ENCODE results near the gene RBMS3.

The RBMS3 gene

DNA sequence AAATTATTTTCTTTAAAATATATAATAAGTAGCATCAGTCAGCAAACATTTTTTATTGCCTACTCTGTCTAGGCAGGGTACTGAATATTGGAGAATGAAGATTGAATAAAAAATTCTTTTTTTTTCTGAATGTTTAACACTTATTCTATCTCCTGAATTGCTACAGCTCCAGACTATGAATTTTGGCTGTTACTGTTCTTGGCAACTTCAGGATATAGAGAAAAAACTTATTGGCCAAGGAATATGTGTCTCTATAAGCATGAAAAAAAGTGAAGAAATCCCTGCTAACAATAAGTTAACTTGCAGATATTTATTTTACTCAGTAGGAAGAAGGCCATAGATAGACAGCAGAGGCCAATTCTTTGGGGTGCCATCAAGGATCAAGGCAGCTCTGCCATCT is 309.6 kb downstream of the RBMS3 start:
- no peak for DNase-seq

DNA sequence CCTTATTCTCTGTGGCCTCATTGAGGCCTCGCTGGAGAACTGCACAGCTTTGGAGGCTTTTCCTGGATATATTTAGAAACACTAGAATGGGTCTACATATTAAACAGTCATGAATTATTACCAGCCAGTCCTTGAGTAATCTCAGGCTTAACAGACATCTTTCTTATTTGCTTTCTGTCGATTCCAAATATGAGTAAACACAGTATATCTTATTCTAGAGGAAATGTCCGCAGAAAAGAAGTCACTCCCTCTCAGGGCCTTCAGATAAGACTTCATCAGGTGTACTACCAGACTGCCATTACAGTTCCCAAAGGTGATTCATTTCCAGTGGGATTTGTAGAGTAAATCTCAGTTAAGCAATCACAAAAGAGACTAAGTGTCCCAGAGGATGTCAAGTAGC is 310.7 kb downstream of the RBMS3 start:
- DNase-seq: no peak

DNA sequence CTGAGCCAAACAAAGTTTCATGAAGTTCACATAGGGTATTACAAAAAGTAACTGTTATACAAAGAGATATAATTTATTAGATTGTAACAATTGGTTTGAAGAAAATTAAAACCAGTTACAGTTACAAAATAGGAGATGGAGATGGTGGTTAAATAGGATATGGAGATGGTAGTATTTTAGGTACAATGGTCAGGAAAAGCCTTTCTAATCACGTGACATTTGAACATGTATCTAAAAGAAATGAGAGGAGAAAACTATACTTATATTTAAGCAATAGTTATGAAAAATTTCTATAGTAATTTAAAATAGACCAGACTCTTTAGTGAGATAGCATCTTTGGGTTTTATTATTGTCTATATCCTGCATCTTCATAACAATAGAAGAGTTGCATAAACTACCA is 312.9 kb downstream of the RBMS3 start:
- no peak for DNase-seq

DNA sequence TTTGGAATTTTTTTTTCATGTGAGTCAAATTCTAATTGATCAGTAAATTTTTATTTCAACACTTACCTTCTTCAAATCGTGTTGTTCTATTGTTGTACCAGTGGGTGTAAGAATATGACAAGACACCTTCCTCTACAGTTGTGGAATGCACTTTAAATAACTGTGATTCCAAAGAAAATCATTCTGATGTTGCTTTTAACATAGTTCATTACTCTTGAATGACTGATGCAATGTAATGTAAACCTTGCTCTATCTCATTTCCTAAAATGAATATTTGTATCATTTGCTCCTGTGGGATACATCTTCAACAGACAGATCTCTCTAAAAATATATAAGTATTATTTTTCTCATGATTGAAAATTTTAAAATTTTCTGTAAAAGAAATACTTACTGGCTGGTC is 313.4 kb downstream of the RBMS3 start:
- no peak for DNase-seq

DNA sequence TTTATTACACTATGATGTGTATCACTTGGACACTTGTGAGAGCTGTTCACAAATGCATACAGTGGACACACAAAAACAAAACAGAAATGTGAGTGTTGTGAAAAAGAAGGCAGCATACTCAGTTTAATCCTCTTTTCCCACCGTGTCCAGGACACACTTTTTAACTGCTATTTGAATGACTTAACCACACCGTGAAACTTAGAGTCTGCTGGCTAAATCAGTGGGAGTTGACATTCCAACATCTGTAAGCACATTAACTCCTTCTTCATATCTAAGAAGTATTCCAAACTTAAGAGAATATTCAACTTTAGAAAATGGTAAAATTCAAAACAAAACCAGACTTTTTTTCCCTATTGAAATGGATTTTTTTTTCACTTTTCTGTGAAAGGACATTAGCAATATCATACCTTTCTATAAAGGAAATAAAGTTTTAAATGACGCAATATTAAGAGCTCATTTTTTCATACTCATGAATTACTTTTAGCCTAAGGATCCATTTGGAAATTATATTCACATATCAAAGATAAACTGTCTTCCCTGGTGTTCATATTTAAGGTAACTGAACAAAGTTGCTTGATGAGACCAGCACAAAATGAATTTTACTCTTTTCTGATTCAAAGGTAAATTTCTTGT is 316.6 kb downstream of the RBMS3 start:
- no peak for DNase-seq

DNA sequence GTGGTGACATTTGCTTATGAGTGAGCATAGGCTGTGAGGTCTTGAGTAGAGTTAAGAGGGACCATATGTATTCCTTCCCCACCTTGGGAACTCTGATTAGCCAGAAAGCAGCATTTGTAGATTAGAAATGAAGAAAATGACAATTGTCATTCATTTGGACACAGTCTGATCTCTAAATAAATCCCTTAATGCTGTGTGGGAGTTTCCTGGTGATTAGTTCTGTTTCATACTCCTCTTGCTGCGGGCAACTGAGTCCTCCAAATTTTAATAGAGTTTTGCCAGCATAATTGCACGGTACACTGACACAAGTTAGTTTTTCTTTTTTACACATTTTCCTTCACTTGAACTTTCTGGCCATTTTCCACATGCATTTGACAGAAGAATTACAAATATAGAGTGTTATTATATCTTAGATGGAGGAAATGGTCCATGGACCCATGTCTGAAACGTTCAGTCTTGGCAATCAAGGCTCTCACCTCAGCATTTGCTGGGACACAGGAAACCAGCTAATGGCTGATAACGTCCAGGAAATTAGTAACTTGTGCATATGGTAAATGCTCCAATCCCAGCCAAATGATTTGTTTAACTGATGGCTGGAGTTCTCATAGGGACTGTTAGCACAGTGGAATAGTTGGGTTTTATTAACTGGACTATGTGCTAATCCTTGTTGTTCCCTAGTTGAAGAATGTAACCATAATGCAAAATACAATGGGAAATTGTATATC is 321.2 kb downstream of the RBMS3 start:
- no peak for DNase-seq

DNA sequence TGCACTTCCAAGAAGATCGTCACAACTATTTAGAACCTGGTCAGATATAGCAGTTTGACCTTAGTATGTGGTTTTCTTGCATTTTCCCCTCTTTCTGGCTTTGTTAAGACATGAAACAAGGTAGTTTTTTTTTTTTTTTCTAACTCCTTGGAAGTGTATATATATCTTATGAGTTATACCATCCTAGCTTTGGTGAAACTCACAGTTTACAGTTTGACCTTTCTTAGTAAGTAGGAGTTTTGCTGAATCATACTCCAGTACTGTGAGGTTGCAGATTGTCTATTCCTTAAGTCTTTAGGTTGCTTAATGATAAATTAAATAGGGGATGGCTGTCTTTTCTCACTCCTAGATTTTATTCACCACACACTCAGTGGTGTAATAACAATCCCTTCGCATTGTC is 325.0 kb downstream of the RBMS3 start:
- no peak for DNase-seq

DNA sequence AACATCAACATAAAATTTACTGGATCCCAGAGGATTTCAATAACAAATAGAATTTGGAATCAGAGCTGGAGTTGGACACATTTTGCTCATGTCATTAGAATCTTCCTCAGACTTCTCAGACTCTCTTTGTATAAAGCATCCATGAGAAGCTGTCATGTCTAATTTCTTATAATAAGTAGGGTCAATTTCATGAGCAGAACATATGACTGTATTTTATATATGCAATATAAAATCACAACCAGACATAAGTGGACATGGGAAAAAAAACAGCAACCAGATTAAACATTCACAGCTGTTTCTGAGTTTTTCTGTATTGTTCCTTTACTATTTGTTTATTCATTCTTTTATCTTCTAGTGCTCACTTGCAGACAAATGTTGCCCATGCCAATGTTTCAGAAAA is 325.5 kb downstream of the RBMS3 start:
- no peak for DNase-seq

DNA sequence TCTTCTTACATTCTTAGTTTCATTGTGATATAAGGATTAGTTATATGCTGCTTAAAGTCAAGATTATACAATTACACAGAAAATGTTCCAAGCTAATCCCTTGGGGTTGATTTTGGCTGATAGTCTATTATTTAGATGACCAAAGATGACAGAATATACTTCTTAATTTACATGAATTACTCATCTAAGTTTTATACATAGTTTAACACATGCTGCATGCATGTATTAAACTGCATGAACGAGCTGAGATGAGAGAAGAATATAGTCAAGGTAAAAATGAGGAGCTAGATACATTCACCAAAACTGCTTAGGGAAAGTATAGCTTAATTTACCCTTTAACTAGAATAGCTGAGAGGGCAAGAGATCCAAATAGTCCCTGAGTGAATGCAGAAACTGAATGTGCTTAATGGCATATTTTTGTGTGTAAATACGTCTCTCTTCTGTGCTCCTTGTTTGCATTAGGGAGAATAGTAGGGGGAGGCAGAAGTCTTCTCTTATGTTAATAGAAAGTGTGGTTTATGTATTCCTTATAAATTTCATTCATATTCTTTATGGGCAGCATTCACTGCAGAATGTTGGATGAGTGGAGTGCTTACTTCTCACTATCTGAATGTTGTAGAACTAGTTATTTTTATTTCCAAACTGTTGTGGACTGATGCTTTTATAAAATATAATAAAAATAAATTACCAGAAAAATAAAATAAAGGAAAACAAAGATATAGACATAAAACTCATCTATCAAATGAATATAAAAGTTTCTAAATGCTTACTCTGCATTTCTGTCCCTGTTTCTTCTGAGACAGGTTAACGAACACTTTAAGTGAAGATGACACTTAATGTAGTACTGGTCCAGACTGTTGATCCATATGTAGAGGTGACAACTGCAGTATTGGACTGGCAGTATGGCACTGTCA is 327.8 kb downstream of the RBMS3 start:
- no peak for DNase-seq

DNA sequence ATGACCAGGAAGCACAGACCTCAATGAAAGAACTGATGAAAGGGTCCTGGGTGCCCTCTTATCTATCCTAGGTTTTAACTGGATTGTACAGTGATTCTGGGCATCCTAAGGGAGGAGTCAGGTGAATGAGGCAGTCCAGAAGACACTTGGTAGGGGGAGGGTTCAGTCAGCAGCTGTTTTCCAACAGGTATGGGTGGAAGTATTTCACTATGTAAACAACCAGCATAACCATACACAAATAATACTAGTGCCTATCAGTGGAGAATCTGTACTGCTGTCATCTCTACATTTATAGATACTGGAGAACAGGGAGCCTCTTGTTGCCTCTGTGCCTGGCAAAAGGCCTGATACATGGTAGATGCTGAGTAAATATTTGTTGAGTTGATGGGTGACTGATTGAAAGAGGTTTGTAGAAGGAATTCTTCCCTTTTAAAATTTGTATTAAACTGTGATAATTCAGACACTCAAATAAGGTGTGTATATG is 328.5 kb downstream of the RBMS3 start:
- no peak for DNase-seq

DNA sequence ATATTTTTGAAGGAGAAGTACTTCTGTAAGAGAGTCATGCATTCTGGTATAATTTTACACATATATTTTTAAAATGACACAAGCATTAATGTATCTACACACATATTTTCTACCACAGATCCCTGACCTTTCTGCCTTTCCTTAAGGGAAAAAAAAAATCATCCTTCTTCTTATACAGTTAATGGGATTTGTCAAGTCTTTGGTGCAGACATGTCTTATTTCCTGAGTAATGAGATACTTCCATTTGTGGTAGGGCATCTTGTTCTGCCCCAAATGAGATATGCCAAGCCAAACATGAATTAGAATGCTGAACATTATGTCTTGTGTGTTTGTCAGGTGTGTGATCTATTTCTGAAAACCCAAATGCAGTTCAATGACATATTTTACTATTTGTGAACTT is 329.9 kb downstream of the RBMS3 start:
- no peak for DNase-seq

DNA sequence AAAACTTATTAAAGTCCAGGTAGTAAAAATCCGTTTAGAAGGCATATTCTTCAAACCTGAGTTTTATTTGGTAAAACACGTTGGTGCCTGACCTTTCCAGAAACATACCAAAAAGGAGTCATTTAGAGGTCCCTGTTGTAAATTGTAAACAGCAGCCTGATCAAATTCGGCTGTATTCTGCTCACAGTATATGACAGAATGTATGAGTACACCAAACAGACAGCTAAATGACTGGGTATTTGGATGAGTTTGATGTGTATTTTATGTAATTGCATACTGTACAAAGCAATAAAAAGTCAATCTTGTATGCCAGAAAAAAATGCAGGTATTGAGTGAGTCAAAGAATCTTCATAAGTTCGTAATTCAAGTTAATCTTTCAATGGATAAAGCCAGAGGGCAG is 330.4 kb downstream of the RBMS3 start:
- DNase-seq: no peak

DNA sequence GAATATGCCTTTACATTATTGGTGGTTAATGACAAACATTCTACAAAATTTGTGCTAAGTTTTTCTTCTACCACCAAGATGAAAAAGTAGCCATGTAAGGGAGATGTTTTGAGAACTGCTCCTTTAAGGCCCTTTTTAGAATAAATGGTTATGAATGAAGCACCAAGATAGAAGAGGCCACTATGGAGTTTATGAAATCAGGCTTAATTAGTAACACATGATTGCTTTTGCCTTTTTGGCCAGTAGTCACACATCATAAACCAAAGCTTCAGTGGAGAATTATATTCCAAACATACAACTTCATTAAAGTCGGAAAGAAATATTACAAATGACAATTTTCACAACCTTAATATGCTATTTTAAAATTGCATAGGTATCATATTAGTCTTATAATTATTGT is 331.7 kb downstream of the RBMS3 start:
- DNase-seq: no peak

DNA sequence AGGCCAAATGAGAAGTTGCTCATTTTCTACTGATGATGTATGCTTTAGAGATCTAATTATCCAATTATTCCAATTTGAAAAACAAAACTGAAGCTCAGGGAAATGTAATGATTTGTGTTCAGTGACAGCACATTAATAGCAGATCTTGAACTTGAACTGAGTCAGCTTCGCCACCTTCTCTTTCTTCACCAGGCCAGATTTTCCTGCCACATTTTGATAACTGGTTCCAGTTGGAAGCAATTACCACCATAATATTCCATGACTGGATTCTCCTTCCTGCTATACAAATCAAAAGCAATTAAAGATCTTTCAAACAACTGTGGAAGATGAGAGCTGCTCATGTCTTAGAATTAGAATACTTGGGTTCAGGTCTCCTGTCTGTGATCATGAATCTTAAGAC is 334.1 kb downstream of the RBMS3 start:
- DNase-seq: no peak

DNA sequence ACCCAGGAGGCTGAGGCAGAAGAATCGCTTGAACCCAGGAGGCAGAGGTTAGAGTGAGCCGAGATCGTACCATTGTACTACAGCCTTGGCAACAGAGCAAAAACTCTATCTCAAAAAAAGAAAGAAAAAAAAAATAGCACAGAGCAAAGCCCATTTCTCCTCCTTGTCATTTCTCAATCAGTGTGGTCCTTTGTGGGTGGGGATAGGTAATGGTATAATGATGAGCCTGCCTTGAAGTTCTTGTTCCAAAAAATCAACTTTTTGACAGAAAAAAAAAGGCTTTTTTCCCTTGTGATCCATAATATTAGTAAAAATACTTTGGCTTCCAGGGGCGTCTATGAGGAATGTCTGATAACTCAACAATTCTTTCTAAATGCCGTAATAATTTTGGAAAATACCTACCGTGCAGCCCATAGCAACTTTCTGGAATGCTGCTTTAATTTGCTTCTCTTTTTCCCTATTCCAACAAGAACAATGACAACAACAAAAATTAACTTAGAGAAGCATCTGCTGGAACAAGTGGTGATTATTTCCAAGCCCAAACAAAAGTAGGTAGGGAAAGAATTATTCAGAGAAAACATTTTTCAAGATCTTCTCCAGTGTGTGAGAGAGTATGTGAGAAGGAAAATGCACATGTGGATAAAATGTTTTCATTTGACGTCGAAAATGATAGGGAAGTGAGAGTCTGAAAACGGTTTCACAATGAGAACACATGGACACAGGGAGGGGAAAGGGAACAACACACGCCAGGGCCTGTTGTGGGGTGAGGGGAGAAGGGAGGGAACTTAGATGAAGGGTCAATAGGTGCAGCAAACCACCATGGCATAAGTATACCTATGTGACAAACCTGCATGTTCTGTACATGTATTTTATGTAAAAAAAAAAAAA is 337.8 kb downstream of the RBMS3 start:
- DNase-seq: peak; percentile 33

DNA sequence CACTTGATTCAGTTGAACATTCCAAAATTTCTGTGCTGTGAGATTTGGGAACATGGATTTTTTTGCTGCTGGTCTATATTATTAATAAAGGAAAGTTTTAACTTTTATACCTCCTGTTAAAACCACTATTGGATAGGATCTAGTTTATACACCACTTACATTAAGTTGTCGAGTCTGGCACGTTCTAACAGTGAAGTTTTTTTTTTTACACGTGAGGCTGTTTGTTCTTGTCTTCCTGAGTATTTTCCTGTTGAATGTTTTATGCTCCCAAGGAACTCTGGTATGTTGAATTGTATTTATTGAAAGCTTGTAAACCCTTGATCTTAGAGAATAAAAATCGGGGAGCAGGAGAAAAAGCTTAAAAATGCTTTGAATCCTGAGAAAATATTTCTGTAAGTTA is 338.8 kb downstream of the RBMS3 start:
- no peak for DNase-seq

DNA sequence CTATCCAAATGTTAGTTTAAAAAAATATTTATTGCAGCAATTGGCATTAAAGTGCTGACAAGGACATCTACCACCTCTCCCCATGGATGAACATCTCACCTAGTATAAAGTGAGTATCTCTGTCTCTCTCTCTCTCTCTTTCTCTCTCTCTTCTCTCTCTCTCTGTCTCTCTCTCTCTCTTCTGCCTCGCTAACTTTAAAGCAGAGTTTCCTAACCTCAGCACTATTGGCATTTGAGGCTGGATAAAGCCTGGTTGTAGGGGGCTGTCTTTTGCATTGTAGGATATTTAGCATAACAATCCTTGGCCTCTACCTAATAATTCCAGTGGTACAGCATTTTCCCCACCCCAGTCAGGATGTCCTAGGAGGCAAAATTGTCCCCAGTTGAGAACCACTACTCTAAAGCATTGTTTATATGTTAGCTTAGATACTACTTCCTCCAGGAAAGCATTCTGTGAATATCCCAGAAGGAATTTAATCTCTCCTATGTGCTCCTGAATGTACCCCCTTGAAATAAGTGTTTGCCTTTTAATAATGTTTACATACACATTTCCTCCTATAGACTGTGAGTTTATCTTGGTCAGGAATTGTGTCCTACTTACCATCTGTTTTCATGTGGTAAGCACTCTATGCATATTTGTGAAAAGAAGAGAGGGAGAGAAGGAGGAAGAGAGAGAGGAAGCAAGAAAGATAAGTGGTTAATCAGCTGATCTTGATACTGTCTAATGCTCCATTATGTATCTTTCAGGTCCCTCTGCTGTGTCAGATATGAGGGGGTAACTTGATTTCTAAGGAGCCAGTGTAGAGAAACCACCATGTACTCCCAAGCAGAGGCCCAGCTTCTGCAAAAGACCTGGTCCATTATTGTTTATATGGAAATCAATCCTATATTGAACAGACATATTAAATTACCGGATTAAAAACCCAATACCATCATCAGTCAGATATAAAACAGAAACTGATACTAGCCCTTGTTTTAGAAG is 346.6 kb downstream of the RBMS3 start:
- DNase-seq: no peak

DNA sequence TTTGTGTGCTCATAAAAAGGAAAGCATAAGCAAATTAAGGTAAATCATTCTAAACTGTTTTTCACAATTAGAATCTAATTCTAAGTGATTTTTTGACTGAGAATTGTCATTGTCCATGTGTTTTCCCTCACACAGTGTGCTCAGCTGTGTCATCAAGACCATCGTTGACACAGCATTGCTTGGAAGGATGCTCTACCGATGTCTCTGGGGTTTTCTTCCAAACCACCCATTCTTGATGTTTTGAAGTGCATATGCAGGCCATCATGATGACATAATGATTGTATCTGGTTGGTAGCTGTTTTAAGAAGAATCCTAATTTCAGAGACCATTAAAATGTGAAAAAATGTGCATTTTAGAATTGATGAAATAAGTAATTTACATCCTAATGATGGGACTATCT is 347.9 kb downstream of the RBMS3 start:
- DNase-seq: no peak

DNA sequence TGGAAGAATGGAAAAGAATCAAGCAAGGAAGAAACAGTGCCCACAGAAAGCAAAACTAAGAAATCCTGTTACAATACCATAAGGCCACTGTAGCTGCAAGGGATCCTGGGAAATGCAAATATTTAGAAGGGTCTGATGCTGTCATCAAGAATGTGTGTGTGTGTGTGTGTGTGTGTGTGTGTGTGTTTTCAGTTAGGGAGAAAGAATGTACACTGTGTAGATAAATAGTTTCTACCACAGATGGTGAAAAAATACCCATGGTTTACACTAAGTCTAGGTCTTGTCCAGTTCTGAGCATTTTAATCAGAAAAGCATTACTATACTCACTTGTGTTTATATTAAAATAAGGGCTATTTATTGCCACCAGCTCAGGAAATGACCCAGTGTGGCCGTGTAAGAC is 355.0 kb downstream of the RBMS3 start:
- DNase-seq: no peak

DNA sequence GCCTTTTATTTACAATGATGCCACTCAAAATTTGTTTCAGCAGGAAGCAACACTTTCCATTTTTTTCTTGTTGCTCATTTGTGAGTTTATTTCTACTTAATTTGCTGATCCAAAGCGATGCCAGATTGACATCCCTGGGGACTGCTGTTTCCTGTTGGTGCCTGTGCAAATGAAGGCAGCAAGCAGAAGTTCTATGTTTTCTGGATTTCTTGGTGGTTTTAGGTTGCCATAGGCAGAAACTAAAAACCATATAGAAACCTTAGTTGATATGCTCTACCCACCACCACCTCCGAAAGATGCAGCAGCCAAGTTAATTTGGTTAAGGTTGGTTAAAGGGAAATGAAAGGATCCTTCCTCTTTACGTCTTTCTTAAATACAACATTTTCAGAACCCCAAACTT is 356.2 kb downstream of the RBMS3 start:
- no peak for DNase-seq

DNA sequence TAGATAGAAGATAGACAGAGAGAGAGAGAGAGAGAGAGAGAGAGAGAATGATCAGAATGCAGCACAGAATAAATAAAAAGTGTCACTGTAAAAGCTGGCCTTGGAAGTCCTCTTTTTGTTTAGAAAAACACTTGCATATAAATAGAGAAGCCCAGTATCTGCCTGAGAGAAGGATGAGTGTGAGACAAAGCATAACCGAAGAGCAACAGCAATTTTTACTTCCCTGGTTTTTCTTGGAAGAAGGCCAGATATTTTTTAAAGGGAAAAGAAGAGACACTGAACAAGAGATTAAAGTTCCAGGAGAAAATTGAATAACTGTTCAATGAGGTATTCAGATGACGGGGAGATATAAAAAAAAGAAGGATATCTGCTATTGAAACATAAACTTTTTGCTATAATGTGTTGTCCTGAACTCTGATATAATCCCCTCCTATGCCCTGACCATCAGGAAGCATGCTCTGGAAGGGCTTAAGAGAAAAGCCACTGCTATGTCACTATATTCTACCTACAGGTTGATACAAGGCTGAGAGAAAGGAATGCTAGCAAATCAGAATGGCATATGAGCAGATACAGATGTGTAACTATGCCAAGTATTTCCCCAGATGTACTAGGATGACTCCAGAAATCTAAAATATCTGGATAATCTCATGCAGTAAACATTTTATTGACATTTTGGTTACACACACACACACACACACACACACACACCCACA is 358.9 kb downstream of the RBMS3 start:
- no peak for DNase-seq
